Hepatocyte (in vitro differentiated cells): ENCODE results near the gene SOS2. TPM values are rescaled to one million over a fixed set of nuclear protein-coding genes. Genes with fewer than 3 reads are reported as not detected.

Experiments used
- DNase-seq: peaks from one replicate; pipeline ENCODE4 v3.0.0-alpha.2; 2016; ENCODE audit warnings: low spot score
- H2AFZ ChIP-seq: fragments of 200-600 bp; sonication (generic); 2 replicates; pipeline ENCODE4 v1.6.0; 2016; ENCODE audit warnings: antibody characterized with exemption, mild to moderate bottlenecking
- H3K27ac ChIP-seq: fragments of 200-600 bp; sonication (generic); 2 replicates; pipeline ENCODE4 v1.5.1; 2016; ENCODE audit warnings: mild to moderate bottlenecking
- H3K27me3 ChIP-seq: fragments of 200-600 bp; sonication (generic); 2 replicates; pipeline ENCODE4 v1.6.1; 2016
- H3K36me3 ChIP-seq: fragments of 200-600 bp; sonication (generic); replicated peaks from 2 replicates; pipeline ENCODE4 v1.5.1; 2016; ENCODE audit warnings: low read depth; ENCODE audit not compliant: insufficient read depth
- H3K4me1 ChIP-seq: fragments of 200-600 bp; sonication (generic); 2 replicates; pipeline ENCODE4 v1.5.1; 2016; ENCODE audit warnings: mild to moderate bottlenecking, moderate library complexity; ENCODE audit not compliant: insufficient read depth
- H3K4me2 ChIP-seq: fragments of 200-600 bp; sonication (generic); 2 replicates; pipeline ENCODE4 v1.6.0; 2016
- H3K4me3 ChIP-seq: fragments of 200-600 bp; sonication (generic); 2 replicates; pipeline ENCODE4 v1.5.1; 2016; ENCODE audit warnings: mild to moderate bottlenecking
- H3K79me2 ChIP-seq: fragments of 200-600 bp; sonication (generic); 2 replicates; pipeline ENCODE4 v1.6.0; 2017; ENCODE audit warnings: mild to moderate bottlenecking
- H3K9me2 ChIP-seq: fragments of 200-600 bp; sonication (generic); replicated peaks from 2 replicates; pipeline ENCODE4 v1.6.0; 2017; ENCODE audit warnings: mild to moderate bottlenecking; ENCODE audit not compliant: insufficient read depth
- H3K9me3 ChIP-seq: fragments of 200-600 bp; sonication (generic); 2 replicates; pipeline ENCODE4 v1.5.1; 2016; ENCODE audit warnings: low read depth, mild to moderate bottlenecking
- H4K20me1 ChIP-seq: fragments of 200-600 bp; sonication (generic); 2 replicates; pipeline ENCODE4 v1.6.0; 2016; ENCODE audit warnings: mild to moderate bottlenecking; ENCODE audit not compliant: insufficient read depth, poor library complexity, severe bottlenecking
- CTCF ChIP-seq: fragments of 200-600 bp; sonication (generic); IDR thresholded peaks from 2 replicates; pipeline ENCODE4 v1.5.1; 2016; ENCODE audit warnings: antibody characterized with exemption, mild to moderate bottlenecking; ENCODE audit not compliant: poor library complexity
- EZH2 ChIP-seq: fragments of 200-600 bp; sonication (generic); IDR thresholded peaks from 2 replicates; pipeline ENCODE4 v1.6.1; 2016; ENCODE audit warnings: antibody characterized with exemption, mild to moderate bottlenecking, borderline replicate concordance
- EZH2phosphoT487 ChIP-seq: fragments of 200-600 bp; sonication (generic); IDR thresholded peaks from one replicate; pipeline ENCODE4 v1.6.1; 2018; ENCODE audit warnings: antibody characterized with exemption, mild to moderate bottlenecking, low read depth, moderate library complexity; ENCODE audit not compliant: unreplicated experiment, severe bottlenecking
- WGBS: methylation state at CpG from one replicate; pipeline ENCODE4 v1.1.6; 2016; ENCODE audit warnings: low lambda C conversion rate; ENCODE audit errors: missing lambda C conversion rate; 5-methylcytosine and 5-hydroxymethylcytosine counted together
- polyA plus RNA-seq: library from polyadenylated mRNA; unstranded; fragments of >200 nt; fragmentation: Nextera tagmentation; extraction: Ambion mirVana; gene quantifications from 2 replicates; pipeline ENCODE4 v1.2.1, GENCODE V29; 2016
- total RNA-seq: library from RNA; depleted of rRNA; stranded (reverse); fragments of >200 nt; gene quantifications from 2 replicates; pipeline ENCODE4 v1.2.3, GENCODE V29; 2014

Gene SOS2
- total and polyA plus RNA-seq, 2 experiments from 2014 or later: 12.9 to 28.7 TPM

- WGBS: 66% methylated on average over 4 of the region's 4 CpGs
Observed at GRCh38 chr14:50263321-50263720, 31.9 kb upstream of the SOS2 start.

GRCh38 chr14:50262865-50263264 lies 31.5 kb upstream of the SOS2 start:
- Histone ChIP-seq H3K27me3 (no peaks in the 10 kb centered on the region), H3K27ac (no peak overlapping the region), H4K20me1 (no peaks in the 10 kb centered on the region), H3K4me2 (no peak overlapping the region), H2AFZ (no peak overlapping the region), H3K36me3 (no peaks in the 10 kb centered on the region), H3K4me1 (no peaks in the 10 kb centered on the region), H3K4me3 (no peak overlapping the region), H3K9me3 (no peaks in the 10 kb centered on the region), H3K9me2 (no peaks in the 10 kb centered on the region), H3K79me2 (no peaks in the 10 kb centered on the region)
- no peak for DNase-seq
- WGBS: 69% methylated on average over 2 of the region's 2 CpGs
- TF ChIP-seq CTCF (no peak), EZH2 (no peak), EZH2phosphoT487 (no peak)

More at GRCh38 chr14:50263321-50263720, 31.9 kb upstream of the SOS2 start:
- no peak overlapping the region for H3K4me2 ChIP-seq
- no peaks in the 10 kb centered on the region for H3K9me3 ChIP-seq
- no peak overlapping the region for H3K4me3 ChIP-seq
- no peak overlapping the region for H2AFZ ChIP-seq
- H3K36me3 ChIP-seq: no peaks in the 10 kb centered on the region
- no peaks in the 10 kb centered on the region for H3K27me3 ChIP-seq
- no peak for DNase-seq
- no peak overlapping the region for H3K27ac ChIP-seq
- H4K20me1 ChIP-seq: no peaks in the 10 kb centered on the region
- H3K9me2 ChIP-seq: no peaks in the 10 kb centered on the region
- H3K4me1 ChIP-seq: no peaks in the 10 kb centered on the region
- TF ChIP-seq CTCF (no peak), EZH2phosphoT487 (no peak), EZH2 (no peak)
- H3K79me2 ChIP-seq: no peaks in the 10 kb centered on the region

- no peaks in the 10 kb centered on the region for H3K9me3 ChIP-seq
- H3K27me3 ChIP-seq: no peaks in the 10 kb centered on the region
- no peaks in the 10 kb centered on the region for H4K20me1 ChIP-seq
- no peaks in the 10 kb centered on the region for H3K79me2 ChIP-seq
- H2AFZ ChIP-seq: no peak overlapping the region
- no peak overlapping the region for H3K4me3 ChIP-seq
- DNase-seq: no peak
- TF ChIP-seq CTCF (peak; percentile 33), EZH2phosphoT487 (no peak)
- H3K27ac ChIP-seq: no peak overlapping the region
- no peaks in the 10 kb centered on the region for H3K9me2 ChIP-seq
- H3K36me3 ChIP-seq: no peaks in the 10 kb centered on the region
- no peak overlapping the region for H3K4me2 ChIP-seq
- 47% methylated on average over 3 of the region's 3 CpGs for WGBS
- no peaks in the 10 kb centered on the region for H3K4me1 ChIP-seq
Observed at GRCh38 chr14:50260511-50260910, 29.1 kb upstream of the SOS2 start.

GRCh38 chr14:50260072-50260471 lies 28.7 kb upstream of the SOS2 start:
- no peaks in the 10 kb centered on the region for H3K36me3 ChIP-seq
- no peaks in the 10 kb centered on the region for H3K9me2 ChIP-seq
- H3K4me1 ChIP-seq: no peaks in the 10 kb centered on the region
- no peaks in the 10 kb centered on the region for H4K20me1 ChIP-seq
- no peak overlapping the region for H3K27ac ChIP-seq
- no peak overlapping the region for H2AFZ ChIP-seq
- no peaks in the 10 kb centered on the region for H3K79me2 ChIP-seq
- no peak for DNase-seq
- no peak for TF ChIP-seq EZH2
- TF ChIP-seq EZH2phosphoT487: no peak
- no peak for TF ChIP-seq CTCF
- WGBS: 87% methylated on average over 3 of the region's 3 CpGs
- no peak overlapping the region for H3K4me3 ChIP-seq
- no peaks in the 10 kb centered on the region for H3K9me3 ChIP-seq
- H3K27me3 ChIP-seq: no peaks in the 10 kb centered on the region
- no peak overlapping the region for H3K4me2 ChIP-seq
